Measurements from ENCODE around the gene HMCN2.

The HMCN2 gene

DNA sequence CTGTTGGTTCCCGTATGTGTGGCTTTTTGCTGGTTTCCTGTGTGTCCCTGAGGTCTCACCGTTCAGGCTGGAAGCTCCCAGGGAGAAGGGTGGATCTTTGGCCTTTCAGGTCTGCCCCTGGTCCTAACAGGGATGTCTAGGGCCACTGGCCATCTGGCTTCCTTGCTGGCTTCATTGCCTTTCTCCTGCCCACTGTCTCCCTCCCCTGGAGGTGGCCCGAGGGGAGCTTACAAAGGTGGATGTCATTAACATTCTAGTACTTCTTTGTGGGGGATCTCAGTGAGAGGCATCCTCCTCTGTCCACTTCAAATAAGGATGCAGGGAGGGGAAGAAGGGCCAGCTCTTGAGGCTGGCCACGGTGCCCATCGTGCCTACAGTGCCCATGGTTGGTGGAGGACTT, 35.2 kb downstream of the HMCN2 start:
- Histone ChIP-seq H3K27me3 (no peaks in the 10 kb centered on the region), H3K9me3 (no peaks in the 10 kb centered on the region), H3K36me3 (no peaks in the 10 kb centered on the region), H3K4me1 (peaks cover 10% of the 10 kb centered on the region), H3K4me3 (ENCODE audit: low read depth, low read length) (no peak overlapping the region)
- DNase-seq: no peak
- TF ChIP-seq, protein P1, sequence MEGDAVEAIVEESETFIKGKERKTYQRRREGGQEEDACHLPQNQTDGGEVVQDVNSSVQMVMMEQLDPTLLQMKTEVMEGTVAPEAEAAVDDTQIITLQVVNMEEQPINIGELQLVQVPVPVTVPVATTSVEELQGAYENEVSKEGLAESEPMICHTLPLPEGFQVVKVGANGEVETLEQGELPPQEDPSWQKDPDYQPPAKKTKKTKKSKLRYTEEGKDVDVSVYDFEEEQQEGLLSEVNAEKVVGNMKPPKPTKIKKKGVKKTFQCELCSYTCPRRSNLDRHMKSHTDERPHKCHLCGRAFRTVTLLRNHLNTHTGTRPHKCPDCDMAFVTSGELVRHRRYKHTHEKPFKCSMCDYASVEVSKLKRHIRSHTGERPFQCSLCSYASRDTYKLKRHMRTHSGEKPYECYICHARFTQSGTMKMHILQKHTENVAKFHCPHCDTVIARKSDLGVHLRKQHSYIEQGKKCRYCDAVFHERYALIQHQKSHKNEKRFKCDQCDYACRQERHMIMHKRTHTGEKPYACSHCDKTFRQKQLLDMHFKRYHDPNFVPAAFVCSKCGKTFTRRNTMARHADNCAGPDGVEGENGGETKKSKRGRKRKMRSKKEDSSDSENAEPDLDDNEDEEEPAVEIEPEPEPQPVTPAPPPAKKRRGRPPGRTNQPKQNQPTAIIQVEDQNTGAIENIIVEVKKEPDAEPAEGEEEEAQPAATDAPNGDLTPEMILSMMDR (IDR thresholded peaks at IDR 0.05; ENCODE audit: low read depth, low read length): no peak

DNA sequence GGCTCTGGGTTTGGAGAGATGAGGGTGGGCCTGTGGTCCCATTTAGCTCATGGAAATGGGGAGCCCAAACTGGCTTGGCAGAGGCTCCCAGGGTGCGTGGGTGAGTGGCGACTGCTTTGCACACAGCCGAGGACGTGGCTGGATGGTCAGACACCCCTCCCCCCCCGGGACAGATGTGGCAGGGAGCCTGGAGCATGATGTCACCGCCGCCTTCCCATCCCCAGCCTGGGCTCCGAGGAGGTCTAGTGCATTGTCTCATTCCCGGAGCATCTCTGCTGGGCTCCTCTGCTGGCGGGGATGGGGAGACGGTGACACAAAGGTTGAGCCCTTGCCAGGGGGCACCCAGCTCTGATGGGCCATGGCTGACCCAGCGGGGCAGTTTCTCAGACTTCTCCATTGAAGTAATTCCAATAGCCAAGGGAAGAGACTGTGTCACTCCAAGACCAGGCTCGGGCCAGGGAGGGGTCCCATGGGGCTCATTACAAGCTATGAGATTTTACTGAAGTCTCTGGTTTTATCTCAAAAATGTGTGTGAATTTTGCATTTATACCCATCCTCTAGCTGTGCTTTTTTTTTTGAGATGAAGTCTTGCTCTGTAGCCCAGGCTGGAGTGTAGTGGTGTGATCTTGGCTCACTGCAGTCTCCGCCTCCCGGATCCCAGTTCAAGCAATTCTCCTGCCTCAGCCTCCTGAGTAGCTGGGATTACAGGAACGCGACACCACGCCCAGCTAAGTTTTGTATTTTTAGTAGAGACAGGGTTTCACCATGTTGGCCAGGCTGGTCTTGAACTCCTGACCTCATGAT, 36.1 kb downstream of the HMCN2 start:
- Histone ChIP-seq H3K4me1 (peaks cover 10% of the 10 kb centered on the region), H3K36me3 (no peaks in the 10 kb centered on the region), H3K4me3 (ENCODE audit: low read depth, low read length) (no peak overlapping the region), H3K9me3 (no peaks in the 10 kb centered on the region), H3K27me3 (no peaks in the 10 kb centered on the region)
- peak; percentile 69 for DNase-seq
- TF ChIP-seq, protein P1 (IDR thresholded peaks at IDR 0.05; ENCODE audit: low read depth, low read length): no peak

DNA sequence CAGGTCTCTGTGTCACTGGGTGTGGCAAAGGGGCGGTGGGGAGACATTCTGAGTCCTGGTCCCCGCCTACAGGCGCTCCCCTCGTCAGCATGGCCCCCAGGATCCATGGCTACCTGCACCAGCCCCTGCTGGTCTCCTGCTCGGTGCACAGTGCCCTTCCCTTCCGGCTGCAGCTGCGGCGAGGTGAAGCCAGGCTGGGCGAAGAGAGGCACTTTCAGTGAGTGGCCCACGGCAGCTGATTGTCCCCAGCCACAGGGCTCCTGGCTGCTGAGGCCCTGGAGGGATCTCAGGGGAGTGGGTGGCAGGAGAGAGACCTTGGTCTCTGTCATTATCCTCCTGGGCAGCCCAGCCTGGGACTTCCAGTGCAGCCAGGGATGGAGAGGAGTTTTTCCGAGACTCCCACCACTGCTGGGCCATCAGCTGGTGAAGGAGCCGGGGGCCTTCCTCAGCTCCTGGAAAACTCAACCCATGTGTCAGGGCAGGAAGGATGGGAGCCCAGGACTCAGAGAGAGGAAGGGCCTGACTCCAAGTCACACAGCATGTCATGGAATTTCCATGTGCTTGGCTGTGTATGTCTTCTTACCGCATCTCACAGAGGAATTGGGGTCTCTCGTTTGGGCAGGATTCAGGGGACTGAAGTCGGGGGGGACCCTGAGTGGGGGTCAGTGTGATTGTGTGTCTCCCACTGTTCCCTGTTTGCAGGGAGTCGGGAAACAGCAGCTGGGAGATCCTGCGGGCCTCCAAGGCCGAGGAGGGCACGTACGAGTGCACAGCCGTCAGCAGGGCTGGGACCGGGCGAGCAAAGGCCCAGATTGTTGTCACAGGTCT, 37.4 kb downstream of the HMCN2 start:
- TF ChIP-seq, protein P1 (IDR thresholded peaks at IDR 0.05; ENCODE audit: low read depth, low read length): no peak
- no peaks in the 10 kb centered on the region for H3K27me3 ChIP-seq

DNA sequence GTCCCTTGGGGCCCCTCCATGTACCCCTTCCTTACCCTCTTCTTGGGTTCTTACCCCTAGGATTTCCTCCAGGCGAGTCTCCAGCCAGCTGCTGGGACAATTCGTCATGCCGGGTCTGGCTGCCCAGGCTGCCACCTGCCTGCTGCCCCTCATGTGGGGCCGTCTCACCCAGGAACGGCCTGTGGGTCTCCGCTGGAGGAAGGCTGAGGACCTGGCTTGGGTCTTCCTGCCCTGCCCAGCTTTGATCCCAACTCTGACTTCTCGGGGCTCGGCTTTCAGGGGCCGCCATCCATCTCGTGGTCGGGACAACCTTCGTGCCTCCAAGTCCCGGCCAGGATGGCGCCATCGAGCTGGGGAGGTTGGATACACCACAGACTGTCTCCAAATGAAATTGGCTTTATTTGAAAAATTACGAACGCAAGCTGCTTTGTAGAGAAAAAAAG, 38.1 kb downstream of the HMCN2 start:
- Histone ChIP-seq H3K36me3 (no peaks in the 10 kb centered on the region), H3K27me3 (no peaks in the 10 kb centered on the region), H3K9me3 (no peaks in the 10 kb centered on the region), H3K4me3 (ENCODE audit: low read depth, low read length) (no peak overlapping the region), H3K4me1 (peaks cover 17% of the 10 kb centered on the region)
- TF ChIP-seq, protein P1 (IDR thresholded peaks at IDR 0.05; ENCODE audit: low read depth, low read length): no peak
- no peak for DNase-seq

More for the DNA sequence above, 37.4 kb downstream of the HMCN2 start:
- Histone ChIP-seq H3K36me3 (no peaks in the 10 kb centered on the region), H3K9me3 (no peaks in the 10 kb centered on the region), H3K4me1 (peaks cover 11% of the 10 kb centered on the region), H3K4me3 (ENCODE audit: low read depth, low read length) (no peak overlapping the region)
- no peak for DNase-seq

DNA sequence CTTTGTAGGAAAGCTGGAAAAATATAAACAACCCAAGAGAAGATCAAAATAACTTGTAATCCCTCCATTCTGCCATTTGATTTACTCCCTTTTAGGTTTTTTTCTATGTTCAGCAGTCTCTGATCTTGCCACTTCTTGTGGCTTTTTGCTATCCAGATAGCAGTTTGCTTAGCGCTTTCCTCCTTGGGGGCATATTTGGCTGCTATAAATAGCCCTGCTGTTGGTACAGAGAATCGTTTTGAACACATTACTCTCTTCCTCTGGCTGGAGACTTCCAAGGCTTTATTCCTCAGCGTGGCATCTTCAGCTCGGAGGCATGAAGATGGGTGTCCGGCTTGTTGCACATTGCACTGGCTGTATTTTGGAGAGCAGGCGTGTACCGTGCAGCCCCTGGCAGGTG, 38.6 kb downstream of the HMCN2 start:
- no peak for DNase-seq
- no peaks in the 10 kb centered on the region for H3K27me3 ChIP-seq
- no peak overlapping the region for H3K4me3 ChIP-seq (ENCODE audit: low read depth, low read length)
- H3K4me1 ChIP-seq: peaks cover 19% of the 10 kb centered on the region
- TF ChIP-seq, protein P1 (IDR thresholded peaks at IDR 0.05; ENCODE audit: low read depth, low read length): no peak
- H3K9me3 ChIP-seq: no peaks in the 10 kb centered on the region
- H3K36me3 ChIP-seq: no peaks in the 10 kb centered on the region

Measured in BE2C (cell line).